Measurements from ENCODE around the gene CABP2. TPM values are rescaled to one million over a fixed set of nuclear protein-coding genes. Genes with fewer than 3 reads are reported as not detected.
"Not testable (repeated sequence)": the region's sequence is repeated elsewhere in the genome, so short reads cannot be mapped to it uniquely, and the experiment has no call there.

Gene CABP2
- total RNA-seq, 1 donor: not detected

DNA sequence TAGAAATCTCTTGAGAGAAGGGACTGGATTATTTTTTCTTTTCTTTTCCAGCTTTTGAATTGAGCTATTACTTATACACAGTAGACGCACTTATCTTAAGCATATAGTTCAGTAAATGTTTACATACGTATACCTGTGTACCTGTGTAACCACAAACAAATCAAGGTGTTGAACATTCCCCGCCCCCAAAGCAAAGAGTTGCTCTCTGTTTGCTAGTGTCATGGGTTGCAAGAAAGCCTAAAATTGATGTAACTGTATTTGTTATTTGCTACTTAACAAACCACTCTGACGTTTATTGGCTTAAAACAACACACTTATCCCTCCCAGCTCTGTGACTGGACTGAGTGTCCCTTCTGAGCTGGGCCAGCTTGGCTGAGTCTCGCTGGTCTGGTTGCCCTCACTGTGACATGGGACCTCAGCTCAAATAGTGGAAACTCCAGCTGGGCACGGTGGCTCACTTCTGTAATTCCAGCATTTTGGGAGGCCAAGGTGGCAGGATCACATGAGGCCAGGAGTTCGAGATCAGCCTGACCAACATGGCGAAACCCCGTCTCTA lies 25.4 kb upstream of the CABP2 start:
- no peak overlapping the region for H2AFZ ChIP-seq (ENCODE audit: low read length)
- H3K4me3 ChIP-seq (ENCODE audit: insufficient read depth, low read length): no peak overlapping the region
- H3K27ac ChIP-seq (ENCODE audit: low read depth, low read length): no peak overlapping the region
- peaks cover 5% of the 10 kb centered on the region for H3K9me3 ChIP-seq (ENCODE audit: low read depth, low read length)
- TF ChIP-seq, protein P1, sequence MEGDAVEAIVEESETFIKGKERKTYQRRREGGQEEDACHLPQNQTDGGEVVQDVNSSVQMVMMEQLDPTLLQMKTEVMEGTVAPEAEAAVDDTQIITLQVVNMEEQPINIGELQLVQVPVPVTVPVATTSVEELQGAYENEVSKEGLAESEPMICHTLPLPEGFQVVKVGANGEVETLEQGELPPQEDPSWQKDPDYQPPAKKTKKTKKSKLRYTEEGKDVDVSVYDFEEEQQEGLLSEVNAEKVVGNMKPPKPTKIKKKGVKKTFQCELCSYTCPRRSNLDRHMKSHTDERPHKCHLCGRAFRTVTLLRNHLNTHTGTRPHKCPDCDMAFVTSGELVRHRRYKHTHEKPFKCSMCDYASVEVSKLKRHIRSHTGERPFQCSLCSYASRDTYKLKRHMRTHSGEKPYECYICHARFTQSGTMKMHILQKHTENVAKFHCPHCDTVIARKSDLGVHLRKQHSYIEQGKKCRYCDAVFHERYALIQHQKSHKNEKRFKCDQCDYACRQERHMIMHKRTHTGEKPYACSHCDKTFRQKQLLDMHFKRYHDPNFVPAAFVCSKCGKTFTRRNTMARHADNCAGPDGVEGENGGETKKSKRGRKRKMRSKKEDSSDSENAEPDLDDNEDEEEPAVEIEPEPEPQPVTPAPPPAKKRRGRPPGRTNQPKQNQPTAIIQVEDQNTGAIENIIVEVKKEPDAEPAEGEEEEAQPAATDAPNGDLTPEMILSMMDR (IDR thresholded peaks at IDR 0.05; ENCODE audit: extremely low read depth, low read depth, low read length): no peak
- no peak for DNase-seq (ENCODE audit: insufficient read length, low spot score, missing footprints)
- no peaks in the 10 kb centered on the region for H3K36me3 ChIP-seq (ENCODE audit: insufficient read depth, low read length)
- H3K27me3 ChIP-seq (ENCODE audit: insufficient read depth, low read length): peaks cover 3% of the 10 kb centered on the region
- H3K4me1 ChIP-seq (ENCODE audit: insufficient read depth, low read length): no peaks in the 10 kb centered on the region
- H4K20me1 ChIP-seq (ENCODE audit: insufficient read depth, low read length): no peaks in the 10 kb centered on the region
- no peak overlapping the region for H3K4me2 ChIP-seq (ENCODE audit: insufficient read depth, low read length)
- no peaks in the 10 kb centered on the region for H3K79me2 ChIP-seq (ENCODE audit: insufficient read depth, low read length)

DNA sequence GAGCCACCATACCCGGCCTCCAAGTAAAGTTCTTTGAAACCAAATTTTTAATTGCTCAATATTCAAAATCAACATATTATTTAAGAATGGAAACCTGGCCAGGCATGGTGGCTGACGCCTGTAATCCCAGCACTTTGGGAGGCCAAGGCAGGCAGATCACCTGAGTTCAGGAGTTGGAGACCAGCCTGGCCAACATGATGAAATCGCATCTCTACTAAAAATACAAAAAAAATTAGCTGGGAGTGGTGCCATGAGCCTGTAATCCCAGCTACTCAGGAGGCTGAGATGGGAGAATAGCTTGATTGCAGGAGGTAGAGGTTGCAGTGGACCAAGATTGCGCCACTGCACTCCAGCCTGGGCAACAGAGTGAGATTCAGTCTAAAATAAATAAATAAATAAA lies 24.9 kb upstream of the CABP2 start:
- not testable (repeated sequence) for H3K4me1 ChIP-seq (ENCODE audit: insufficient read depth, low read length); H3K27ac ChIP-seq (ENCODE audit: low read depth, low read length); H3K27me3 ChIP-seq (ENCODE audit: insufficient read depth, low read length); H3K4me2 ChIP-seq (ENCODE audit: insufficient read depth, low read length); H2AFZ ChIP-seq (ENCODE audit: low read length); H3K4me3 ChIP-seq (ENCODE audit: insufficient read depth, low read length); DNase-seq (ENCODE audit: insufficient read length, low spot score, missing footprints); H3K36me3 ChIP-seq (ENCODE audit: insufficient read depth, low read length); H3K79me2 ChIP-seq (ENCODE audit: insufficient read depth, low read length); H3K9me3 ChIP-seq (ENCODE audit: low read depth, low read length); H4K20me1 ChIP-seq (ENCODE audit: insufficient read depth, low read length)

DNA sequence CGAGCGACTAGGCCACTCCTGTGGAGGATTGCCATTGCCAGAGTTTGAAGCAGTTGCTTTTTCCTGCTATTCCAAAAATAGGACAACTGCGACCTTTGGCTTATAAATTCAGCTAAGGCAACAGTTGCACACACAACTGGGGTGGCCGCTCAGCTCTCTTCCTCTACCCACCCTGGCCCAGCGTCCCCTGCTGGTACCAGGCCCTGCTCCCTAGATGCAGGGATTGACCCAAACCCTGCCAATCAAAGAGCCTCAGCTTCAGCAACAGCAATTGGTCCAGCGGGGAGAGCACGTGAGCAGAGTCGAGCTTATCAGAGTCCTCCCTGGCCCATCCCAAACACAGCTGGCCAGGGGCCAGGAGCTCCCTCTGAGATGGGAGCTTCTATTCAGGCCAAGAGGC lies 22.0 kb upstream of the CABP2 start:
- Histone ChIP-seq H3K4me3 (ENCODE audit: insufficient read depth, low read length) (no peak overlapping the region), H3K27ac (ENCODE audit: low read depth, low read length) (no peak overlapping the region), H3K27me3 (ENCODE audit: insufficient read depth, low read length) (peaks cover 3% of the 10 kb centered on the region), H3K79me2 (ENCODE audit: insufficient read depth, low read length) (no peaks in the 10 kb centered on the region), H3K9me3 (ENCODE audit: low read depth, low read length) (no peaks in the 10 kb centered on the region), H3K36me3 (ENCODE audit: insufficient read depth, low read length) (no peaks in the 10 kb centered on the region), H3K4me2 (ENCODE audit: insufficient read depth, low read length) (no peak overlapping the region), H4K20me1 (ENCODE audit: insufficient read depth, low read length) (no peaks in the 10 kb centered on the region), H3K4me1 (ENCODE audit: insufficient read depth, low read length) (no peaks in the 10 kb centered on the region), H2AFZ (ENCODE audit: low read length) (no peak overlapping the region)
- peak; percentile 29 for DNase-seq (ENCODE audit: insufficient read length, low spot score, missing footprints)
- TF ChIP-seq, protein P1 (IDR thresholded peaks at IDR 0.05; ENCODE audit: extremely low read depth, low read depth, low read length): no peak

DNA sequence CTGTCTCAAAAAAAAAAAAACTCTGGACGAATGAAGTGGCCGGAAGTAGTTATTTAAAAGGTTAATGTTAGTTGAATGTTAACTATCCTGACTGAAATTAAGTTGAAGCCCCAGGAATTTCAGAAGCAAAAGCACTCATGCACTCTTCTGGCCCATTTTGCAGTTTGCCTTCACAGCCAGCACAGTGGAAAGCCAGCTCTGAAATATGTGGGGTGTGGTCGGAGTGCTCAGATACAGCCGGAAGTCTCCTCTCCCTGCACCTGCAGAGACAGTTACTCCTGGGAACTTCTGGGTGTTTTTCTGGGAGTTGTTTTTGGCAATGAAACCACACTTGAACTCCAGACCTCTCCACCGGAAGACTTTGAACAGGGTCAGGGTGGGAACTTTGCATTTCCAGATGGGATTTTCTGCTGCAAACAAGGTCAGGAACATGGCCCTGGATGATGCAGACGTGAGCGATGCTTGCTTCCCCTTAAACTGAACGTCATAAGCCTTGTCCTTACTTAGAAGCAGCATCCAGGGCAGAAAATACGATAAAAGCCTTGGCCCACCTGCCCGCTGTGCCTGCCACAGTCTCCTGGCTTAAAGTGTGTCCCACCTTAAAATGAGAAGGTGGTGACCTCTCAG lies 21.5 kb upstream of the CABP2 start:
- H3K27ac ChIP-seq (ENCODE audit: low read depth, low read length): no peak overlapping the region
- no peak overlapping the region for H3K4me2 ChIP-seq (ENCODE audit: insufficient read depth, low read length)
- TF ChIP-seq, protein P1 (IDR thresholded peaks at IDR 0.05; ENCODE audit: extremely low read depth, low read depth, low read length): no peak
- H3K4me1 ChIP-seq (ENCODE audit: insufficient read depth, low read length): no peaks in the 10 kb centered on the region
- no peak overlapping the region for H2AFZ ChIP-seq (ENCODE audit: low read length)
- H3K4me3 ChIP-seq (ENCODE audit: insufficient read depth, low read length): no peak overlapping the region
- H4K20me1 ChIP-seq (ENCODE audit: insufficient read depth, low read length): no peaks in the 10 kb centered on the region
- DNase-seq (ENCODE audit: insufficient read length, low spot score, missing footprints): no peak
- H3K79me2 ChIP-seq (ENCODE audit: insufficient read depth, low read length): no peaks in the 10 kb centered on the region
- H3K27me3 ChIP-seq (ENCODE audit: insufficient read depth, low read length): peaks cover 3% of the 10 kb centered on the region
- no peaks in the 10 kb centered on the region for H3K9me3 ChIP-seq (ENCODE audit: low read depth, low read length)
- no peaks in the 10 kb centered on the region for H3K36me3 ChIP-seq (ENCODE audit: insufficient read depth, low read length)
